DMS 273 treated with DMSO at 0.1 percent for 48 hours (cell line): ENCODE data around the gene ARHGAP15.
A peak's percentile ranks its signal among the peaks of the same experiment; 100 is the strongest.

Source experiments
- DNase-seq: peaks from one replicate; lab custom pipeline; 2025; lab: John Stamatoyannopoulos, UW

ARHGAP15 gene

GRCh38 chr2:143345887-143346787, 216.9 kb downstream of the ARHGAP15 start:
- no peak for DNase-seq

GRCh38 chr2:143347271-143347695, 218.1 kb downstream of the ARHGAP15 start:
- DNase-seq = no peak

- no peak for DNase-seq
Observed at GRCh38 chr2:143347901-143348414, 218.7 kb downstream of the ARHGAP15 start.

- DNase-seq = no peak
Observed at GRCh38 chr2:143354050-143354750, 225.0 kb downstream of the ARHGAP15 start.

- no peak for DNase-seq
Observed at GRCh38 chr2:143355870-143356269, 226.7 kb downstream of the ARHGAP15 start.

- no peak for DNase-seq
Observed at GRCh38 chr2:143356336-143356735, 227.1 kb downstream of the ARHGAP15 start.

GRCh38 chr2:143356736-143357446, 227.7 kb downstream of the ARHGAP15 start:
- no peak for DNase-seq

- DNase-seq = peak; percentile 89
Observed at GRCh38 chr2:143357966-143358365, 228.7 kb downstream of the ARHGAP15 start.

GRCh38 chr2:143361346-143361745, 232.1 kb downstream of the ARHGAP15 start:
- DNase-seq = no peak

- DNase-seq = no peak
Observed at GRCh38 chr2:143371616-143372015, 242.4 kb downstream of the ARHGAP15 start.

- no peak for DNase-seq
Observed at GRCh38 chr2:143375384-143375880, 246.2 kb downstream of the ARHGAP15 start.

GRCh38 chr2:143378996-143379395, 249.8 kb downstream of the ARHGAP15 start:
- no peak for DNase-seq

GRCh38 chr2:143379955-143380354, 250.7 kb downstream of the ARHGAP15 start:
- no peak for DNase-seq

GRCh38 chr2:143382573-143382972, 253.4 kb downstream of the ARHGAP15 start:
- DNase-seq = no peak

- DNase-seq = no peak
Observed at GRCh38 chr2:143383016-143383415, 253.8 kb downstream of the ARHGAP15 start.

- no peak for DNase-seq
Observed at GRCh38 chr2:143384111-143384510, 254.9 kb downstream of the ARHGAP15 start.

GRCh38 chr2:143390171-143390570, 261.0 kb downstream of the ARHGAP15 start:
- no peak for DNase-seq

- no peak for DNase-seq
Observed at GRCh38 chr2:143392358-143392757, 263.1 kb downstream of the ARHGAP15 start.

- no peak for DNase-seq
Observed at GRCh38 chr2:143394062-143394461, 264.8 kb downstream of the ARHGAP15 start.

- DNase-seq = no peak
Observed at GRCh38 chr2:143397884-143398614, 268.8 kb downstream of the ARHGAP15 start.

GRCh38 chr2:143398781-143399180, 269.6 kb downstream of the ARHGAP15 start:
- peak; percentile 39 for DNase-seq
